Right lung (tissue), 5 donors: ENCODE data around the gene IMMP2L. TPM values are rescaled to one million over a fixed set of nuclear protein-coding genes. Genes with fewer than 3 reads are reported as not detected.

ENCODE experiments used
- DNase-seq, 2 donors: peaks; one replicate each; pipeline ENCODE4 v3.0.0-alpha.2; 2013
- polyA plus RNA-seq, 5 donors: library from polyadenylated mRNA; unstranded; fragments of 120-200 nt; gene quantifications; one replicate each; pipeline versions ENCODE4 v1.2.1 to v1.2.3, GENCODE V29; 2013; ENCODE audit warnings: inconsistent platforms in 1 of 5, low replicate concordance in 1 of 5; ENCODE audit not compliant: insufficient read length in 5 of 5, insufficient read depth in 1 of 5

Gene IMMP2L
- polyA plus RNA-seq, 5 donors, result 24.1 to 28.9 (median 28.0) TPM

DNA sequence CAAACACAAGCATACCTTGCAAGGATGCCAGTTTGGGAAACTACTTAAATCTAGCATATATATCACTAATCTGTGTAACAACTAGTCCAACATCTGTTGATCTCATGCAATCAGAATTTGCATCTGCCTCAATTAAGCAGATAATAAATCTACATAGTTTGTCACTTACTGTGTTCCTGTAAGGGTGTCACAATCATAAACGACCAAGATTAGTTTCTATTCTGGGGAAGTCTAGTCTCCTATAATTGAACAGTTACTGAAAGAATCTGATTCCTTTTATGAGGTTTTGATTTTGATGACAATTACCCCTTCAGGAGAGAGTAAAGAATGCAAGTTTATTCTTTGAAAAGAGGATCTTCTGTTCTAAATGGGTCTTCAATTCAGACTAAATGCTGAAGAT, 556.8 kb downstream of the IMMP2L start:
- DNase-seq, result no peak

DNA sequence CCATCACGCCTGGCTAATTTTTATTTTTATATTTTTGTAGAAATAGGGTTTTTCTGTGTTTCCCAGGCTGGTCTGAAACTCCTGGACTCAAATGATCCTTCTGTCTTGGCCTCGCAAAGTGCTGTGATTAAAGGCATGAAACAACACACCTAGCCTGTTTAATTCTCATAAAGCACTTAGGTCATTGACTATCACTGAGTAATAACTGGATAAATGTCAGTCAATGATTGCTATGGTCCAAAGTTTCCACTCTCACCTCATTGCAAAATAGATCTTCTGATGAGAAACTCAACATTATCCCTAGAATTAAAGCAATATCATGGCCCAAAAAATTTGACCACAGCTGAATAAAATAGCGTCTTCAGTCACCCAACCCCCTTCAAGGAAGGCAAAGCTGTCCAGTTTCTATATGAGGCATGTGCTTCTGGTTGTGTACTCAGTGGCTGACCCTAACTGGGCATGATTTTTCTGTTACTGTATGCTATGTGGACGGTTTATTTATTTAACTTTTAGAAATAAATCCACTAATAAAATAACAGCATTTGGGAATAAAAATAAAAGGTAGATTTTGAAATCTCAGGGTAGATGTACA, 557.9 kb downstream of the IMMP2L start:
- DNase-seq, result no peak

DNA sequence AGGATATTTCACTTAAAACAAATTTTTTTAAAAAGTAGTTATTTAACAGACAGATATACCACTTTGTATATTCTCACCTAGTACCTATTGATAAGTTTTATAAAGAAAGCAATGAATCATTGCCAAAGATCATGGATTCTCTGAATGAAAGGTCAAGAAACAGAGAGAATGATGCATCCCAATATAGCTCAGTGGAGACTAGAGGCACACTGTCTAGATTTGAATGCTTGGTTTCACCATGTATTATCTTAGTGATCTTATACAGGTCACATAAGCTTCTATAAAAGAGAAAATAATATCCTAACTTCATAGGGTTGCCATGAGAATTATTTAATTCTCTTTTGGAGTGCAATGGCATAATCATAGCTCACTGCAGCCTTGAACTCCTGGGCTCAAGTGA, 558.4 kb downstream of the IMMP2L start:
- no peak for DNase-seq

DNA sequence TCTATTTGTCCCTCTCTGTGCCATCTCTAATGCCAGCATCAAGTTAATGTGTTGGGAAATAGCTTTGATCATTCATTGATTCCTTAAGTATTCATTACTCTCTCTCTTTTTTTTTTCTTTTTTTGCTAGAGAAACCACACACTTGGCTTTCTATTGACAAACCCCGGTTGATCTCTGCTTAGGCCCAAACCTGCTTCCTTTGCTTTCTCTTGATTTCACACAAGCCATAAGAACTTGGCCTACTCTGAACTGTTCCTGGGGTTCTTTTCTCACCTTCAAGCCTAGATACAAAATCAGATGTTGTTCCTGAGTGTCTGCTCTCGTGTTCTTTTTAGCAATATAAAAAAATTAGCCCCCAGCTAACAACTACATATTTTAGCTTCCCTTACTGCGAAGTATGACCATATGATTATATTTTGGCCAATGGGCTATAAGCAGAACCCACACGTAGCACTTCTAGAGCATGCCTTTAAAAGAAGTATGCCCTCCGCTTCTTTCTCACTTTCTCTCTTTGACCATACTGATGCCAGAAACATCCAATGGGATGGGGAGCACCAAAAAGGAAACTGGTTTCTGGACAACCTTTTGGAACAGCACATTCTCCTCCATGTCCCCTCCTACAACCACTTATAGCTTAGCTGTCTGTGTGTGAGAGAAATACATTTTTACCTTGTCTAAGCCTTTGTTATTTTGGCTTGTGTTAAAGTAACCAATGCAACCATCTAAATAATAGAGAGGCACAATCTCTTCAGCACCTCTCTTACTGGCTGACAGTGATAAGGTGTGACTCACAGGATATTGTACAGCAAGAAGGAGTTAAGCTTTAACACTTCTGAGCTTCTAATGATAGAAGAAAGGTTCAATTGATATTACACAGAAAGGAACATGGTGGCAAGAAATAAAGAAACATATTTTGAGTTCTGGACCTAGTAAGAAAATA, 568.0 kb downstream of the IMMP2L start:
- no peak for DNase-seq

- no peak for DNase-seq
Observed at GRCh38 chr7:110988890-110989501, 573.3 kb downstream of the IMMP2L start.

- DNase-seq, result no peak
Observed at GRCh38 chr7:110988348-110988747, 573.9 kb downstream of the IMMP2L start.

- no peak for DNase-seq
Observed at GRCh38 chr7:110987127-110987693, 575.1 kb downstream of the IMMP2L start.

DNA sequence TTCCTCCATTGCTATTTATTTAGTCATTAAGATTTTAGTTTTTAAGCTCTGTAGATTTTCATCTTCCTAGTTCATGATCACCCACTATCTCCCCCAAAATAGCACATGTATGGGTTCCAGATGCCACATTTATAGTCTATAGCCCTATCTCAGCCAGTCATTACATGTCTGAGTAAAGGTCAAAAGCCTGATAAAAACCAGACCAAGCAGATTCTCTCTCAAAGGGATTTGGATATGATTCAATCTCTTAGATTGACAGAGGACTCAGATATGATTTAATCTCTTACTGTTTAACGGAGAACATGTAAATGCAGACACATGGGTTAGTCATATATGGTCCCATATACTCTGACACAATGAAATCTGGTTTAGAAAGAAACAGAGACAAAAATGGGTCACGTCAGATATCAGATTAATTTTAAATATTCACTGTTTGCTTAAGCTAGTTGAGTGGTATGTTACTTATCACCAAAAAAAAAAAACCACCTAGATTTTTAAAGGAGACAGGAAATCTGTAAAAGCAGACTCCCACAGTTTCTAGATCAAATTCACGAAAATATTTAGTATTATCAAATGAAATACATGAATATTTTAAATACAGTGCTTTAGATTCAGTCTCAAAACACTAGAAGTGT, 578.4 kb downstream of the IMMP2L start:
- no peak for DNase-seq

DNA sequence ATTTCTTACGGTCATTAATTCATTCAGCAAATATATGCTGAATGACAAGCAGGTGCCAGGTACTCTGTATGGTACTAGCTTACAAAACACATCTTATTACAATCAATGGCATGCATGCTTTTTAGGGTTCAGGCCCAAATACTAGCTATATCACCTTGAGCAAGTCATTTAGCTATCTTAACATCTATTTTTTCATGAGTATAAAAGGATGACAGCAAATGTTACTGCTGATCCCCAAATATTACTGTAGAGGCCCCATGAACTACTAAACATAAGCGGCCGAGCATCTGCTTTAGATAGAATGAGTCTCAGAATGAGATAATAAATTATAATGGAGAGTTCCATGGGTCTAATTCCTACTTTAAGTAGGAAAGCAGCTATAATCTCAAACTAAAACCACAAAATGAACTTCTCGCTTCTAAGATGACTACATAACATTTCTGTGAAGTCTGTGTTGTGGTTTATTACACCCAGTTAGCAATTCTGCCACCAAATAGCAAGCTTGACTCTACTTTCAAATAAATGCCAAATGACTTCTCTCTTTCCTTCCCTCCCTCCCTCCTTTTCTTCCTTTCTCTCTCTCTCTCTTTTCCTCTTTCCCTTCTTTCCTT, 585.1 kb downstream of the IMMP2L start:
- DNase-seq, result no peak

- no peak for DNase-seq
Observed at GRCh38 chr7:110975486-110975885, 586.8 kb downstream of the IMMP2L start.

- no peak for DNase-seq
Observed at GRCh38 chr7:110974441-110974840, 587.9 kb downstream of the IMMP2L start.

GRCh38 chr7:110973196-110973990, 588.9 kb downstream of the IMMP2L start:
- no peak for DNase-seq

- DNase-seq, result no peak
Observed at GRCh38 chr7:110964775-110965174, 597.5 kb downstream of the IMMP2L start.

DNA sequence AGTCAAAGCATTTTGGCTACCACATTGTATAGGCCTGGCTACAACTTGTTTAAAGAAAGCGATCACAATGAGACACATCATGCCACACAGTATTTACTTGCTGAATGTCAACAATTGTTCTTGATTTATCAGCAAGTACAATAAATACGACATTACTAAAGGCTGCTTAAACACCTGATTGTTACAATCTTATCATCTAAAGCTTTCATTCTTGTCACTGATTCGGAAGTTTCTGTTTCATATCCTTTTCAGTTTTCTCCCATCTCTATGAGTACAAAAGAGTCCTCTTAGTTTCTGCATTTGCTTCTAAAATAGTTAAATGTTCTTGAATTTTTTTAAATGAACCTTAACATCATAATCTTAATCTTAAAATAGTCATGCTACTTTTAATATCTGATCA, 599.5 kb downstream of the IMMP2L start:
- DNase-seq, result no peak

DNA sequence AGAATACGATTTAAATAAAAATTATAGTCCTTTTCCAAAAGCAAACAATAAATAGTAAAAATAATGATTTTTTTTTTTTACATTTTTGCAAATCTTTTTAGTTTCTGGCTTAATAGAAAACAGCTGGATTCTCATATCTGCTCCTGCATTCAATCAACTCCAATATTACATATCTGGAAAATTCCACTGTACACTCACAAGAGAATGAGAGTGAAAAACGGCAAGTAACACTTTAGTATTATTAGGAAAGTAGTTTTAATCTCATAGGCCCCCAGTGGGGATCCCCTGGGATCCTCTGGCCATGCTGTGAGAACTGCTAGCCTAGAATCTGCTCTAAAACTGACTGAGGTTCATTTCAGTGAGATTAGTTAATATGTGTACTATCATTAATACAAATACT, 599.9 kb downstream of the IMMP2L start:
- DNase-seq, result no peak

GRCh38 chr7:110960811-110961210, 601.5 kb downstream of the IMMP2L start:
- DNase-seq, result no peak

- no peak for DNase-seq
Observed at GRCh38 chr7:110948280-110948679, 614.0 kb downstream of the IMMP2L start.

GRCh38 chr7:110947408-110947807, 614.9 kb downstream of the IMMP2L start:
- no peak for DNase-seq

GRCh38 chr7:110944966-110945644, 617.2 kb downstream of the IMMP2L start:
- no peak for DNase-seq

DNA sequence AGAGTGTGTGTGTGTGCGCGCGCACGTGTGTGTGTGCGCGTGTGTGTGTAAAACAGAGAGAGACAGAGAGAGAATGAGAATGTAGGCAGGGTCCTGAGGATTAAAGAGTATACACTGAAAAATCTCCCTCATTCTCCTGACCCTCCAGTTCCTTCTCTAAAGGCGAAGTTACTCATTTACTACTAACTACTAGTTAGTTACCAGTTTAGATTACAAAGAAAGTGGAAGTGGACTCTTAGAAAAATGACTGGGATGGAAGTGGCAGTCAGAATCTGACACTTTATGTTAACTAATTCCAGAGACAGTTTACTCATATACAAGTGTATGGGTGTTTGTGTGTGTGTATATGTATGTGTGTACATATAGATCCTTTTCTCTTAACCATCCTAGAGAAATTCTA, 617.8 kb downstream of the IMMP2L start:
- DNase-seq, result no peak
